ENCODE measurements around the gene KRT17.

GRCh38 chr17:41579484-41580243 is 44.7 kb downstream of the KRT17 start:
- TF ChIP-seq CTCF (IDR thresholded peaks at IDR 0.05 in 2 of 3, conservative IDR thresholded peaks at IDR 0.05 in 1 of 3; ENCODE audit: insufficient read depth in 2 of 3, low read depth in 1 of 3, low read length in 3 of 3): peak; percentile 92 to 97 (median 92)
- no peak for TF ChIP-seq FOXO4 (CRISPR knock-in tag; IDR thresholded peaks at IDR 0.05)
- no peak for TF ChIP-seq POLR2AphosphoS5 (IDR thresholded peaks at IDR 0.05; ENCODE audit: control insufficient read depth, insufficient read depth, low read depth, low read length)
- TF ChIP-seq CEBPG (CRISPR knock-in tag; IDR thresholded peaks at IDR 0.05): no peak
- TF ChIP-seq CEBPG (tag; conservative IDR thresholded peaks at IDR 0.05 in 1 of 2, IDR thresholded peaks at IDR 0.05 in 1 of 2): no peak
- TF ChIP-seq CBX2 (IDR thresholded peaks at IDR 0.05; ENCODE audit: insufficient read depth, low read length, poor library complexity, severe bottlenecking): no peak
- no peak for TF ChIP-seq MLLT1 (IDR thresholded peaks at IDR 0.05)
